ENCODE measurements around the gene GPC6.
"Not testable (repeated sequence)": the region's sequence is repeated elsewhere in the genome, so short reads cannot be mapped to it uniquely, and the experiment has no call there.

The GPC6 gene

GRCh38 chr13:93270769-93271742, 44.4 kb downstream of the GPC6 start:
- peak; percentile 96 for DNase-seq

GRCh38 chr13:93279982-93280381, 53.4 kb downstream of the GPC6 start:
- no peak for DNase-seq

GRCh38 chr13:93280688-93281087, 54.1 kb downstream of the GPC6 start:
- DNase-seq, result no peak

GRCh38 chr13:93283255-93283654, 56.6 kb downstream of the GPC6 start:
- no peak for DNase-seq

- DNase-seq, result no peak
Observed at GRCh38 chr13:93284064-93284463, 57.5 kb downstream of the GPC6 start.

GRCh38 chr13:93286047-93286446, 59.4 kb downstream of the GPC6 start:
- no peak for DNase-seq

GRCh38 chr13:93289053-93289452, 62.4 kb downstream of the GPC6 start:
- no peak for DNase-seq

- DNase-seq, result no peak
Observed at GRCh38 chr13:93289842-93290241, 63.2 kb downstream of the GPC6 start.

- DNase-seq, result no peak
Observed at GRCh38 chr13:93290503-93290902, 63.9 kb downstream of the GPC6 start.

- DNase-seq, result no peak
Observed at GRCh38 chr13:93292366-93292765, 65.8 kb downstream of the GPC6 start.

- no peak for DNase-seq
Observed at GRCh38 chr13:93293710-93294109, 67.1 kb downstream of the GPC6 start.

- no peak for DNase-seq
Observed at GRCh38 chr13:93296584-93296983, 70.0 kb downstream of the GPC6 start.

GRCh38 chr13:93298713-93299112, 72.1 kb downstream of the GPC6 start:
- DNase-seq, result no peak

GRCh38 chr13:93304134-93304533, 77.5 kb downstream of the GPC6 start:
- no peak for DNase-seq

- DNase-seq, result no peak
Observed at GRCh38 chr13:93304868-93305613, 78.4 kb downstream of the GPC6 start.

GRCh38 chr13:93305886-93306285, 79.3 kb downstream of the GPC6 start:
- no peak for DNase-seq

- no peak for DNase-seq
Observed at GRCh38 chr13:93307136-93307535, 80.5 kb downstream of the GPC6 start.

GRCh38 chr13:93307651-93308050, 81.0 kb downstream of the GPC6 start:
- DNase-seq, result no peak

GRCh38 chr13:93309886-93310523, 83.4 kb downstream of the GPC6 start:
- DNase-seq, result no peak

GRCh38 chr13:93316841-93317240, 90.2 kb downstream of the GPC6 start:
- DNase-seq, result no peak

GRCh38 chr13:93318534-93319254, 92.1 kb downstream of the GPC6 start:
- no peak for DNase-seq

- DNase-seq, result no peak
Observed at GRCh38 chr13:93320942-93321341, 94.3 kb downstream of the GPC6 start.

- not testable (repeated sequence) for DNase-seq
Observed at GRCh38 chr13:93323880-93324279, 97.3 kb downstream of the GPC6 start.
